HepG2 (cell line): ENCODE results near the gene GLOD4. TPM values are rescaled to one million over a fixed set of nuclear protein-coding genes. Genes with fewer than 3 reads are reported as not detected.

Source experiments
- AKNA ChIP-seq: sonication (generic); formaldehyde crosslinking; IDR thresholded peaks from 2 replicates; pipeline ENCODE4 v1.4.0; 2020; ENCODE audit warnings: missing genetic modification reagents, borderline replicate concordance
- CREM ChIP-seq, 2 experiments: sonication (generic) in 1 of 2; formaldehyde crosslinking in 1 of 2; IDR thresholded peaks; 2 replicates each; pipeline versions ENCODE4 v1.4.0 to v1.6.1; 2016 to 2020; ENCODE audit warnings: antibody characterized with exemption in 1 of 2, mild to moderate bottlenecking in 1 of 2, missing genetic modification reagents in 1 of 2
- HOMEZ ChIP-seq: IDR thresholded peaks from 2 replicates; pipeline ENCODE4 v1.6.1; 2016; ENCODE audit warnings: low read depth
- JUNB ChIP-seq: sonication (generic); formaldehyde crosslinking; IDR thresholded peaks from 2 replicates; pipeline ENCODE4 v1.8.0; 2022; ENCODE audit warnings: missing genetic modification reagents, mild to moderate bottlenecking, borderline replicate concordance
- MEIS2 ChIP-seq: sonication (generic); formaldehyde crosslinking; IDR thresholded peaks from 2 replicates; pipeline ENCODE4 v1.9.0; 2021; ENCODE audit warnings: mild to moderate bottlenecking, missing genetic modification reagents
- NR3C1 ChIP-seq: sonication (generic); formaldehyde crosslinking; IDR thresholded peaks from 2 replicates; pipeline ENCODE4 v1.4.0; 2020; ENCODE audit warnings: missing genetic modification reagents
- PAXIP1 ChIP-seq: sonication (generic); formaldehyde crosslinking; conservative IDR thresholded peaks from 2 replicates; pipeline ENCODE4 v1.4.0; 2020; ENCODE audit warnings: mild to moderate bottlenecking, missing genetic modification reagents, moderate library complexity
- SETDB1 ChIP-seq: sonication (generic); formaldehyde crosslinking; IDR thresholded peaks from 2 replicates; pipeline ENCODE4 v1.5.1; 2020; ENCODE audit warnings: missing genetic modification reagents, mild to moderate bottlenecking, borderline replicate concordance
- SOX5 ChIP-seq: IDR thresholded peaks from 2 replicates; pipeline ENCODE4 v1.6.1; 2016; ENCODE audit warnings: borderline replicate concordance
- TCF7 ChIP-seq: sonication (generic); IDR thresholded peaks from 2 replicates; pipeline ENCODE4 v1.6.1; 2016; ENCODE audit warnings: antibody characterized with exemption, low read depth
- TEAD2 ChIP-seq: sonication (generic); formaldehyde crosslinking; IDR thresholded peaks from 2 replicates; pipeline ENCODE4 v1.9.0; 2021; ENCODE audit warnings: missing genetic modification reagents
- TRIM24 ChIP-seq: sonication (generic); formaldehyde crosslinking; IDR thresholded peaks from 2 replicates; pipeline ENCODE4 v1.8.0; 2022; ENCODE audit warnings: mild to moderate bottlenecking, missing genetic modification reagents
- ZFYVE20 ChIP-seq: sonication (generic); formaldehyde crosslinking; IDR thresholded peaks from 2 replicates; pipeline ENCODE4 v1.8.0; 2023; ENCODE audit warnings: low read depth, mild to moderate bottlenecking, moderate library complexity, missing genetic modification reagents, borderline replicate concordance
- ZNF503 ChIP-seq: sonication (generic); formaldehyde crosslinking; IDR thresholded peaks from 2 replicates; pipeline ENCODE4 v1.4.0; 2020; ENCODE audit warnings: missing genetic modification reagents
- ZNF598 ChIP-seq: sonication (generic); formaldehyde crosslinking; IDR thresholded peaks from 2 replicates; pipeline ENCODE4 v1.5.1; 2020; ENCODE audit warnings: mild to moderate bottlenecking, missing genetic modification reagents, borderline replicate concordance
- ZNF776 ChIP-seq: sonication (generic); formaldehyde crosslinking; IDR thresholded peaks from 2 replicates; pipeline ENCODE4 v1.4.0; 2020; ENCODE audit warnings: mild to moderate bottlenecking, missing genetic modification reagents
- polyA plus RNA-seq, 8 experiments: library from polyadenylated mRNA; depleted of rRNA in 3 of 8; stranded (reverse) in 7 of 8; unstranded in 1 of 8; fragments of >200 nt; fragmentation: Illumina TruSeq in 4 of 8; extraction: Trizol in 4 of 8; gene quantifications; 2 replicates each; pipeline versions ENCODE4 v1.2.1 to v1.2.3, GENCODE V29; 2011 to 2016; ENCODE audit warnings: low read depth in 4 of 8, missing spikeins in 1 of 8, mixed read lengths in 1 of 8; ENCODE audit not compliant: insufficient read depth in 1 of 8
- total RNA-seq, 5 experiments: library from RNA; depleted of rRNA; stranded (reverse); fragments of >200 nt; fragmentation: Illumina TruSeq; extraction: Trizol; gene quantifications; 2 replicates each; pipeline ENCODE4 v1.2.3, GENCODE V29; 2016; ENCODE audit warnings: low read depth in 1 of 5

Gene GLOD4
- total and polyA plus RNA-seq, 2 of the 13 experiments (the other 11 are each of a cell fraction or from before 2014, with no cell fraction given) = 53.7 to 87.8 TPM

- no peak for TF ChIP-seq AKNA (CRISPR knock-in tag)
- peak; percentile 43 for TF ChIP-seq PAXIP1 (CRISPR knock-in tag)
- 0 out of 2 replicates have a peak, but pooled peaks have one; percentile 13 for TF ChIP-seq TCF7
- TF ChIP-seq MEIS2 (CRISPR knock-in tag) = peak; percentile 79
- TF ChIP-seq TEAD2 (CRISPR knock-in tag) = no peak
- peak; percentile 20; the same call in 1 of the 2 replicates for TF ChIP-seq ZNF598 (CRISPR knock-in tag)
- peak; percentile 56; the same call in 1 of the 2 replicates for TF ChIP-seq SOX5 (CRISPR knock-in tag)
- 0 out of 2 replicates have a peak, but pooled peaks have one; percentile 17 for TF ChIP-seq NR3C1 (CRISPR knock-in tag)
- TF ChIP-seq JUNB = no peak
- TF ChIP-seq CREM (IDR thresholded peaks at IDR 0.05) = peak; percentile 99
- TF ChIP-seq CREM (CRISPR knock-in tag; IDR thresholded peaks at IDR 0.05) = peak; percentile 100
- no peak for TF ChIP-seq TRIM24 (CRISPR knock-in tag)
- no peak for TF ChIP-seq SETDB1 (CRISPR knock-in tag)
- no peak for TF ChIP-seq HOMEZ (CRISPR knock-in tag)
- no peak for TF ChIP-seq ZFYVE20 (CRISPR knock-in tag)
- TF ChIP-seq ZNF776 (CRISPR knock-in tag) = peak; percentile 87
- no peak; the same call in none of the 2 replicates for TF ChIP-seq ZNF503 (CRISPR knock-in tag)
Observed at GRCh38 chr17:781805-782731, at the start of gene GLOD4, which contains the start of gene MRM3 (continued).
